OCI-LY1 (cell line): ENCODE data around the gene ING3.

ENCODE experiments used
- CTCF ChIP-seq: fragments of 200-600 bp; sonication (generic), shearing (Covaris generic); IDR thresholded peaks from 2 replicates; pipeline ENCODE4 v1.5.1; 2017; ENCODE audit warnings: mild to moderate bottlenecking, antibody characterized with exemption, low read length, moderate library complexity, mixed read lengths
- EZH2 ChIP-seq: fragments of 200-600 bp; sonication (generic), shearing (Covaris generic); IDR thresholded peaks from 2 replicates; pipeline ENCODE4 v1.8.0; 2017; ENCODE audit warnings: borderline replicate concordance, mixed run types, mild to moderate bottlenecking, antibody characterized with exemption, low read length, moderate library complexity, mixed read lengths

- TF ChIP-seq CTCF (no peak), EZH2 (no peak)
Observed at GRCh38 chr7:120981117-120981516, 30.5 kb downstream of the ING3 start.
